Common myeloid progenitor, CD34-positive (primary cell): Measurements from ENCODE around the gene NEUROD4.
"Not testable (repeated sequence)": the region's sequence is repeated elsewhere in the genome, so short reads cannot be mapped to it uniquely, and the experiment has no call there.

Experiments
- CTCF ChIA-PET: fragments of 350-600 bp; sonication (Branson Sonifier 250); formaldehyde crosslinking; loops from one replicate; lab custom pipeline; 2021; ENCODE audit warnings: antibody characterized with exemption; lab: Charles Lee
- POLR2A ChIA-PET: fragments of 350-600 bp; sonication (Branson Sonifier 250); formaldehyde crosslinking; loops from one replicate; lab custom pipeline; 2021; ENCODE audit warnings: antibody characterized with exemption; lab: Charles Lee
- DNase-seq, 3 donors: peaks; one replicate each; pipeline versions ENCODE4 v3.0.0 to v3.0.0-alpha.2; 2013
- H3K27ac ChIP-seq, 2 experiments: 1 replicate in 1 of 2; 2 replicates in 1 of 2; pipeline ENCODE4 v1.7.0; 2013; ENCODE audit warnings: inconsistent platforms in 2 of 2, low read length in 2 of 2, mild to moderate bottlenecking in 2 of 2, low read depth in 1 of 2, moderate library complexity in 1 of 2; ENCODE audit not compliant: severe bottlenecking in 2 of 2, insufficient read depth in 1 of 2, poor library complexity in 1 of 2
- H3K27me3 ChIP-seq, 5 experiments: replicated peaks in 2 of 5; 1 replicate in 3 of 5; 2 replicates in 2 of 5; pipeline versions ENCODE4 v1.6.1 to v1.7.0; 2013; ENCODE audit warnings: low read length in 4 of 5, mild to moderate bottlenecking in 2 of 5, moderate library complexity in 2 of 5, inconsistent platforms in 1 of 5; ENCODE audit not compliant: insufficient read depth in 5 of 5, control insufficient read depth in 4 of 5
- H3K36me3 ChIP-seq, 4 experiments: 1 replicate in 2 of 4; 2 replicates in 2 of 4; pipeline versions ENCODE4 v1.6.1 to v1.7.0; 2013; ENCODE audit warnings: low read length in 3 of 4, control low read depth in 1 of 4, mild to moderate bottlenecking in 1 of 4; ENCODE audit not compliant: control insufficient read depth in 4 of 4, insufficient read depth in 4 of 4
- H3K4me1 ChIP-seq, 4 experiments: 1 replicate in 3 of 4; 2 replicates in 1 of 4; pipeline versions ENCODE4 v1.6.1 to v1.7.1; 2013; ENCODE audit warnings: low read length in 3 of 4, mild to moderate bottlenecking in 3 of 4, control low read depth in 1 of 4, inconsistent platforms in 1 of 4, moderate library complexity in 1 of 4; ENCODE audit not compliant: control insufficient read depth in 4 of 4, insufficient read depth in 4 of 4; ENCODE audit errors: control extremely low read depth in 1 of 4
- H3K4me3 ChIP-seq, 7 experiments: 1 replicate in 4 of 7; 2 replicates in 3 of 7; pipeline versions ENCODE4 v1.5.1 to v1.7.0; 2013; ENCODE audit warnings: mild to moderate bottlenecking in 7 of 7, low read length in 6 of 7, moderate library complexity in 6 of 7, inconsistent platforms in 2 of 7, low read depth in 2 of 7, control low read depth in 1 of 7; ENCODE audit not compliant: insufficient read depth in 4 of 7, control insufficient read depth in 1 of 7; ENCODE audit errors: extremely low read depth in 1 of 7
- H3K9me3 ChIP-seq, 5 experiments: 1 replicate in 4 of 5; 2 replicates in 1 of 5; pipeline versions ENCODE4 v1.6.1 to v1.7.1; 2013; ENCODE audit warnings: low read length in 4 of 5, mild to moderate bottlenecking in 2 of 5, inconsistent platforms in 1 of 5, low read depth in 1 of 5, moderate library complexity in 1 of 5; ENCODE audit not compliant: control insufficient read depth in 4 of 5, insufficient read depth in 2 of 5; ENCODE audit errors: control extremely low read depth in 1 of 5
- WGBS: methylation state at CpG from one replicate; pipeline ENCODE4 v1.1.5; 2013; ENCODE audit not compliant: insufficient coverage; 5-methylcytosine and 5-hydroxymethylcytosine counted together

NEUROD4 gene

GRCh38 chr12:54986773-54987172 lies 33.0 kb upstream of the NEUROD4 start:
- WGBS: no CpG with 5 or more reads among the region's 3 CpGs
- H3K27me3 ChIP-seq, H3K9me3 ChIP-seq, H3K4me3 ChIP-seq, POLR2A ChIA-PET, DNase-seq, H3K27ac ChIP-seq, H3K36me3 ChIP-seq: not testable (repeated sequence)
- H3K4me1 ChIP-seq: peaks cover 52 to 81% (median 63%) of the 10 kb centered on the region in 4 experiments
- CTCF ChIA-PET: interaction anchor here (0.9 to 2.7 kb wide), 9 partner anchors 9 to 88 kb away, joined by 3 to 26 read pairs (median 7); no protein-coding TSS in a partner anchor

GRCh38 chr12:54987611-54988231 lies 32.1 kb upstream of the NEUROD4 start:
- POLR2A ChIA-PET: interaction anchor here (0.6 kb wide), 2 partner anchors 82 to 148 kb away, joined by 4 to 5 read pairs; no protein-coding TSS in a partner anchor
- H3K9me3 ChIP-seq: no peaks in the 10 kb centered on the region
- H3K4me1 ChIP-seq: peaks cover 46 to 79% (median 60%) of the 10 kb centered on the region in 4 experiments
- CTCF ChIA-PET: interaction anchor here (1.2 to 2.1 kb wide), 4 partner anchors 22 to 84 kb away, joined by 3 to 13 read pairs (median 3); no protein-coding TSS in a partner anchor
- peak overlapping the region in 1 of 2 experiments; percentile 70 for H3K27ac ChIP-seq
- DNase-seq: peak; percentile 54 to 87 (median 74)
- peak overlapping the region in 2 of 7 experiments; percentile 37 to 58 for H3K4me3 ChIP-seq
- H3K36me3 ChIP-seq: no peaks in the 10 kb centered on the region
- 0% methylated on average over 2 of the region's 4 CpGs for WGBS
- H3K27me3 ChIP-seq: no peaks in the 10 kb centered on the region

- Histone ChIP-seq H3K4me1 (peaks cover 41 to 75% (median 52%) of the 10 kb centered on the region in 4 experiments), H3K9me3 (no peaks in the 10 kb centered on the region), H3K27ac (peak overlapping the region; percentile 12 to 51), H3K36me3 (no peaks in the 10 kb centered on the region), H3K4me3 (peak overlapping the region in 1 of 7 experiments; percentile 17), H3K27me3 (no peaks in the 10 kb centered on the region)
- CTCF ChIA-PET: interaction anchor here (1.2 to 2.1 kb wide), 4 partner anchors 22 to 83 kb away, joined by 3 to 13 read pairs (median 3); no protein-coding TSS in a partner anchor
- peak; percentile 23 to 52 (median 43) for DNase-seq
- POLR2A ChIA-PET: interaction anchor here (0.6 kb wide), 2 partner anchors 81 to 148 kb away, joined by 4 to 5 read pairs; no protein-coding TSS in a partner anchor
- WGBS: no CpG with 5 or more reads among the region's 1 CpG
Measured at GRCh38 chr12:54988402-54989054, 31.2 kb upstream of the NEUROD4 start.

GRCh38 chr12:54989829-54990228 lies 29.9 kb upstream of the NEUROD4 start:
- no peaks in the 10 kb centered on the region for H3K36me3 ChIP-seq
- POLR2A ChIA-PET: no interaction called here
- no peak overlapping the region for H3K27ac ChIP-seq
- H3K4me1 ChIP-seq: peaks cover 31 to 64% (median 41%) of the 10 kb centered on the region in 4 experiments
- no peaks in the 10 kb centered on the region for H3K9me3 ChIP-seq
- DNase-seq: no peak
- no peaks in the 10 kb centered on the region for H3K27me3 ChIP-seq
- WGBS: no CpG with 5 or more reads among the region's 1 CpG
- no peak overlapping the region for H3K4me3 ChIP-seq
- CTCF ChIA-PET: interaction anchor here (1.2 kb wide), 1 partner anchor 81 kb away, joined by 6 read pairs; no protein-coding TSS in a partner anchor

GRCh38 chr12:54991161-54991990 lies 28.4 kb upstream of the NEUROD4 start:
- WGBS: 53% methylated on average over 5 of the region's 9 CpGs
- ChIA-PET CTCF (interaction anchor here (1.2 to 18.1 kb wide), 9 partner anchors 17 to 289 kb away, joined by 3 to 495 read pairs (median 13); no protein-coding TSS in a partner anchor), POLR2A (no interaction called here)
- no peaks in the 10 kb centered on the region for H3K9me3 ChIP-seq
- DNase-seq: peak; percentile 53 to 89 (median 86)
- peak overlapping the region in 5 of 7 experiments; percentile 6 to 64 (median 53) for H3K4me3 ChIP-seq
- H3K27me3 ChIP-seq: no peaks in the 10 kb centered on the region
- H3K4me1 ChIP-seq: peaks cover 17 to 56% (median 34%) of the 10 kb centered on the region in 4 experiments
- H3K36me3 ChIP-seq: no peaks in the 10 kb centered on the region
- H3K27ac ChIP-seq: peak overlapping the region; percentile 41 to 69

- H3K4me1 ChIP-seq: peaks cover 17 to 62% (median 37%) of the 10 kb centered on the region in 4 experiments
- no peaks in the 10 kb centered on the region for H3K36me3 ChIP-seq
- POLR2A ChIA-PET: no interaction called here
- H3K27ac ChIP-seq: peak overlapping the region; percentile 41 to 69
- DNase-seq: peak in 1 of 3 donors; percentile 53
- H3K9me3 ChIP-seq: no peaks in the 10 kb centered on the region
- H3K4me3 ChIP-seq: peak overlapping the region in 1 of 7 experiments; percentile 64
- H3K27me3 ChIP-seq: no peaks in the 10 kb centered on the region
- WGBS: no CpG with 5 or more reads among the region's 5 CpGs
- CTCF ChIA-PET: interaction anchor here (1.2 to 18.1 kb wide), 20 partner anchors 8 to 290 kb away, joined by 3 to 495 read pairs (median 8); partner anchors contain the start of genes NEUROD4 and TESPA1
Measured at GRCh38 chr12:54991991-54992375, 27.8 kb upstream of the NEUROD4 start.
